Duodenal mucosa (tissue), 2 donors: ENCODE data around the gene CNTNAP2.
"Not testable (repeated sequence)": the region's sequence is repeated elsewhere in the genome, so short reads cannot be mapped to it uniquely, and the experiment has no call there.

Source experiments
- H3K27ac ChIP-seq: one replicate; pipeline ENCODE4 v1.7.0; 2013; ENCODE audit warnings: low read depth, low read length
- H3K27me3 ChIP-seq, 2 donors: one replicate each; pipeline ENCODE4 v1.7.0; 2013; ENCODE audit warnings: low read length in 2 of 2, control low read depth in 1 of 2; ENCODE audit not compliant: insufficient read depth in 2 of 2, control insufficient read depth in 1 of 2
- H3K36me3 ChIP-seq, 2 donors: one replicate each; pipeline ENCODE4 v1.7.0; 2013; ENCODE audit warnings: low read length in 2 of 2, control low read depth in 1 of 2; ENCODE audit not compliant: insufficient read depth in 2 of 2, control insufficient read depth in 1 of 2
- H3K4me1 ChIP-seq, 2 donors: one replicate each; pipeline ENCODE4 v1.7.0; 2013; ENCODE audit warnings: low read length in 2 of 2, control low read depth in 1 of 2; ENCODE audit not compliant: insufficient read depth in 2 of 2, control insufficient read depth in 1 of 2
- H3K4me3 ChIP-seq, 2 donors: one replicate each; pipeline ENCODE4 v1.7.0; 2013; ENCODE audit warnings: low read length in 2 of 2, low read depth in 1 of 2
- H3K9ac ChIP-seq, 2 donors: one replicate each; pipeline ENCODE4 v1.7.0; 2013; ENCODE audit warnings: low read length in 2 of 2, low read depth in 1 of 2
- H3K9me3 ChIP-seq, 2 donors: one replicate each; pipeline ENCODE4 v1.7.0; 2013; ENCODE audit warnings: low read length in 2 of 2, control low read depth in 1 of 2; ENCODE audit not compliant: control insufficient read depth in 1 of 2

Gene CNTNAP2

GRCh38 chr7:146138926-146139325, 22.3 kb downstream of the CNTNAP2 start:
- Histone ChIP-seq H3K4me1 (no peaks in the 10 kb centered on the region), H3K27me3 (no peaks in the 10 kb centered on the region), H3K36me3 (no peaks in the 10 kb centered on the region), H3K4me3 (no peak overlapping the region), H3K27ac (no peak overlapping the region), H3K9ac (no peak overlapping the region), H3K9me3 (peaks cover 0 to 5% of the 10 kb centered on the region in 2 donors)

- H3K4me1 ChIP-seq, result no peaks in the 10 kb centered on the region
- H3K4me3 ChIP-seq, result no peak overlapping the region
- H3K27me3 ChIP-seq, result no peaks in the 10 kb centered on the region
- H3K27ac ChIP-seq, result no peak overlapping the region
- no peaks in the 10 kb centered on the region for H3K9me3 ChIP-seq
- no peaks in the 10 kb centered on the region for H3K36me3 ChIP-seq
- H3K9ac ChIP-seq, result no peak overlapping the region
Observed at GRCh38 chr7:146146831-146147486, 30.4 kb downstream of the CNTNAP2 start.

- H3K9me3 ChIP-seq, result no peaks in the 10 kb centered on the region
- no peaks in the 10 kb centered on the region for H3K4me1 ChIP-seq
- H3K4me3 ChIP-seq, result no peak overlapping the region
- H3K27me3 ChIP-seq, result no peaks in the 10 kb centered on the region
- H3K27ac ChIP-seq, result no peak overlapping the region
- no peak overlapping the region for H3K9ac ChIP-seq
- H3K36me3 ChIP-seq, result no peaks in the 10 kb centered on the region
Observed at GRCh38 chr7:146150153-146150552, 33.6 kb downstream of the CNTNAP2 start.

GRCh38 chr7:146172112-146172511, 55.5 kb downstream of the CNTNAP2 start:
- Histone ChIP-seq H3K9me3 (peaks cover 5 to 7% of the 10 kb centered on the region in 2 donors), H3K4me1 (no peaks in the 10 kb centered on the region), H3K27me3 (no peaks in the 10 kb centered on the region), H3K4me3 (no peak overlapping the region), H3K9ac (no peak overlapping the region), H3K36me3 (no peaks in the 10 kb centered on the region), H3K27ac (no peak overlapping the region)

GRCh38 chr7:146175716-146176115, 59.1 kb downstream of the CNTNAP2 start:
- H3K9ac ChIP-seq, result no peak overlapping the region
- H3K4me3 ChIP-seq, result no peak overlapping the region
- peaks cover 0 to 3% of the 10 kb centered on the region in 2 donors for H3K9me3 ChIP-seq
- H3K36me3 ChIP-seq, result no peaks in the 10 kb centered on the region
- H3K27me3 ChIP-seq, result no peaks in the 10 kb centered on the region
- H3K27ac ChIP-seq, result no peak overlapping the region
- H3K4me1 ChIP-seq, result no peaks in the 10 kb centered on the region

- Histone ChIP-seq H3K27me3 (no peaks in the 10 kb centered on the region), H3K4me3 (no peak overlapping the region), H3K9ac (no peak overlapping the region), H3K9me3 (peaks cover 0 to 3% of the 10 kb centered on the region in 2 donors), H3K36me3 (no peaks in the 10 kb centered on the region), H3K27ac (no peak overlapping the region), H3K4me1 (no peaks in the 10 kb centered on the region)
Observed at GRCh38 chr7:146176860-146177259, 60.3 kb downstream of the CNTNAP2 start.

GRCh38 chr7:146177301-146177700, 60.7 kb downstream of the CNTNAP2 start:
- no peak overlapping the region for H3K9ac ChIP-seq
- H3K9me3 ChIP-seq, result peaks cover 0 to under 1% of the 10 kb centered on the region in 2 donors
- no peak overlapping the region for H3K4me3 ChIP-seq
- H3K4me1 ChIP-seq, result no peaks in the 10 kb centered on the region
- H3K27me3 ChIP-seq, result no peaks in the 10 kb centered on the region
- H3K36me3 ChIP-seq, result no peaks in the 10 kb centered on the region
- H3K27ac ChIP-seq, result no peak overlapping the region

- Histone ChIP-seq H3K9me3 (peaks cover 5 to 13% of the 10 kb centered on the region in 2 donors), H3K36me3 (no peaks in the 10 kb centered on the region), H3K4me3 (no peak overlapping the region), H3K4me1 (no peaks in the 10 kb centered on the region), H3K27ac (no peak overlapping the region), H3K9ac (no peak overlapping the region), H3K27me3 (no peaks in the 10 kb centered on the region)
Observed at GRCh38 chr7:146185844-146186243, 69.2 kb downstream of the CNTNAP2 start.

- H3K36me3 ChIP-seq, H3K4me3 ChIP-seq, H3K27ac ChIP-seq, H3K9ac ChIP-seq, H3K27me3 ChIP-seq, H3K4me1 ChIP-seq: not testable (repeated sequence)
- H3K9me3 ChIP-seq, result peaks cover 13 to 17% of the 10 kb centered on the region in 2 donors
Observed at GRCh38 chr7:146191428-146191827, 74.8 kb downstream of the CNTNAP2 start.

- no peak overlapping the region for H3K9ac ChIP-seq
- no peak overlapping the region for H3K27ac ChIP-seq
- no peaks in the 10 kb centered on the region for H3K4me1 ChIP-seq
- no peaks in the 10 kb centered on the region for H3K36me3 ChIP-seq
- peaks cover 0 to 4% of the 10 kb centered on the region in 2 donors for H3K9me3 ChIP-seq
- no peaks in the 10 kb centered on the region for H3K27me3 ChIP-seq
- H3K4me3 ChIP-seq, result no peak overlapping the region
Observed at GRCh38 chr7:146201945-146202344, 85.3 kb downstream of the CNTNAP2 start.
